DMS53 treated with DMSO at 0.1 percent for 48 hours (cell line): ENCODE data around the gene ASPSCR1.
"Not testable (repeated sequence)": the region's sequence is repeated elsewhere in the genome, so short reads cannot be mapped to it uniquely, and the experiment has no call there.

ENCODE experiments used
- DNase-seq: peaks from one replicate; lab custom pipeline; 2025; ENCODE audit not compliant: unreplicated experiment; lab: John Stamatoyannopoulos, UW

ASPSCR1 gene

DNA sequence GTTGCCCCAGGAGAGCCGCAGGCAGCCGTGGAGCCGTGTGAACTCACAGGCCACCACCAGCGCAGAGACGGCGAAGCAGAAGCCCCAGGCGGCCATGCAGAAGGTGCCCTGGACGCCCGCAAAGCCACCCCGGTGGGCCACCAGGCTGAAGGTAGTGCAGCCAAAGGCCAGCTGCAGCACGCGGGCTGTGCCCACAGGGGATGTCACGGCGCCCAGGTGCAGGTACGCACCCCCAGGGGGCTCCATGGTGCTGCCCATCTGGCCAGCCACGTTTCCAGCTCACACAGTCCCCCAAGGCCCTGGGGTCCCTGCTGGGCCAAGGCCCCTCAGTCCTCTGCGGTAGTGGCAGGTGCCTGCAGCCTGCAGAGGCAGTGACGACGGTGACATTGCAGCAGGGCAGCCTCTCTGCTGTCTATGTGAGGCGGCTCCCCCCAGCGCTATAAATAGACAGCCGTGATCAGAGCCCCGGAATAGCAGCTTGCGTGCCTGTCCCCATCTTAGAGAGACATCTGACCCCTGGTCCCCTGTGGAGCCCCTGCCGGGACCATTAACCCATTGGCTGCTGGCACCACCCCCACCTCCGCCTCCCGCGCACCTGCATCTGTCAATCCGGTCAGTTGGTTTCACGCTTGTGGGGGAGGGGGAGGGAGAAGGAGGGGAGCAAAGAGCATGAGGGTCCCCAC is 35.8 kb upstream of the ASPSCR1 start:
- no peak for DNase-seq

DNA sequence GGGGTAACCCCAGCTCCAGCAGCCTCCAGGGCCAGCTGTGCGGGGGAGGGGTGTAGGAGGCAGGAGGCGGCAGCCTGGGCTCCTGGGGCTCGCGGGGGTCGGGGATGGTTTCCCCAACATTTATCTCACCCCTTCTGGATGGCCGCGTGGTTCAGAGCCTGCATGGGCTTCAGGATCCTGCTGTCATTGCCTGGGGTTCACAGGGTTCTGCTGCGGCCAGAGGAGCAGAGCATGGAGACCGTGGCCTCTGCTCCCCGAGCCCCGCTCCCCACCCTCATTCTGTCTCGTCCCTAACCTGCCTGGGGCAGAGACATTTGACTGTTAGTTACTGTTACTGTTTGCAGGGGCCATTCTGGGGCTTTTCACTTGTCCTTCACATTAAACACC is 35.3 kb upstream of the ASPSCR1 start:
- DNase-seq = no peak

- no peak for DNase-seq
These were observed 32.6 kb upstream of the ASPSCR1 start for GRCh38 chr17:81944858-81945257.

GRCh38 chr17:81947189-81947588 is 30.2 kb upstream of the ASPSCR1 start, which contains the start of gene MYADML2:
MYADML2 (minus strand) TSS chr17:81947233; CDS start chr17:81941741, 5,492 bp downstream.
- no peak for DNase-seq

GRCh38 chr17:81948635-81949378 is 28.6 kb upstream of the ASPSCR1 start:
- no peak for DNase-seq

GRCh38 chr17:81950501-81950900 is 26.9 kb upstream of the ASPSCR1 start:
- DNase-seq = no peak

GRCh38 chr17:81951785-81952684 is 25.4 kb upstream of the ASPSCR1 start:
- DNase-seq = no peak

DNA sequence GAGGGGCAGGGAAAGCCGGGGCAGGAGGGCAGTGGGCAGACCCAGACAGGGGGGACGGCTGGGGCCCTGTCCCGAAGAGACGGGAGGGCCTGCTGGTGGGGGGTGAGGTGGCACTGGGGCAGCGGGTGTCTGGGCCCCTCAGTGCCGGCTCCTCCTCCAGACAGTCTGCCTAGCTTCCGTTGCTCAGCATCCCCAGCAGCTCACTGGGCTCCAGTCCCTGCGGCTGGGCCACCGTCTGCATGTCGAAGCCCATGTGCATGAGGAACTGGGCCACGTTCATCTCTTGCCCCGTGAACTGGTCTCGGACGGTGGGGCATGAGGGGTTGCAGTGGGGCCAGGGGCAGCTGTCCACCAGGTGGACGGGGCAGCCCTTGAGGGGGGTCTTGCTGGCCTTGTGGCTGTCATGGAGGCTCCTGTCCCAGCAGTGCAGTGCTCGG is 24.6 kb upstream of the ASPSCR1 start:
- DNase-seq = no peak

GRCh38 chr17:81953443-81953842 is 24.0 kb upstream of the ASPSCR1 start:
- DNase-seq = not testable (repeated sequence)

DNA sequence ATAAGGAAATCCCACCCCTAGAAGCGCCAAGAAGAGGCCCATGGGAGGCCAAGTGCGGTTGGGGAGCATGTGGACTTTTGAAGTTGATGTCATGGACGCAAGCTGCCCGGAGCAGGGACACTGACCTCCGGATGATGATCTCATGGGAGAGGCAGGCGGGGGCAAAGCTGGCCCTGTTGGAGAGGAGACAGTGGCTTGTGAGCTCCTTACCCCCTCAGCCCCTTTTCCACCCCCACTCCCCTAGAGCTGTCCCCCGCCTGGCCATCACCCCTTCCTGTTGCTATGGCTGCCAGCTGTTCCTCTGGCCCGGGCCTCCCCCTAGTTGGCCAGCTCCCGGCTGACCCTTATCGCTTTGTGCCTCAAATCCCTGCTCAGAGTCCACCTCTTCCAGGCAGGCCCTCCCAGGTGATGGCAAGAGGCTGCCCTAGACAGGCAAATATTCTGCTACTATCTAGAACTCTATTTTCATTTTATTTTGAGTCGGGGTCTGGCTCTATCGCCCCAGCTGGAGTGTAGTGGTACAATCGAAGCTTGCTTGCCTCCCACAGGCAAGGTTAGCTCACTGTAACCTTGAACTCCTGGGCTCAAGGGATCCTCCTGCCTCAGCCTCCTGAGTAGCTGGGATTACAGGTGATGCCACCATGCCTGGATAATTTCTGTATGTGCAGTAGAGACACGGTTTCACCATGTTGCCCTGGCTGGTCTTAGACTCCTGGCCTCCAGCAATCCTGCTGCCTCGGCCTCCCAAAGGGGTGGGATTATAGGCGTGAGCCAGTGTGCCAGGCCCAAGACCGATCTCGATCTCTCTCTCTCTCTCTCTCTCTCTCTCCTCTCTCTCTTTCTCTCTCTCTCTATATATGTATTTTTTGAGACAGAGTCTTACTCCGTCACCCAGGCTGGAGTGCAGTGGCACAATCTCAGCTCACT is 23.0 kb upstream of the ASPSCR1 start:
- DNase-seq = no peak

DNA sequence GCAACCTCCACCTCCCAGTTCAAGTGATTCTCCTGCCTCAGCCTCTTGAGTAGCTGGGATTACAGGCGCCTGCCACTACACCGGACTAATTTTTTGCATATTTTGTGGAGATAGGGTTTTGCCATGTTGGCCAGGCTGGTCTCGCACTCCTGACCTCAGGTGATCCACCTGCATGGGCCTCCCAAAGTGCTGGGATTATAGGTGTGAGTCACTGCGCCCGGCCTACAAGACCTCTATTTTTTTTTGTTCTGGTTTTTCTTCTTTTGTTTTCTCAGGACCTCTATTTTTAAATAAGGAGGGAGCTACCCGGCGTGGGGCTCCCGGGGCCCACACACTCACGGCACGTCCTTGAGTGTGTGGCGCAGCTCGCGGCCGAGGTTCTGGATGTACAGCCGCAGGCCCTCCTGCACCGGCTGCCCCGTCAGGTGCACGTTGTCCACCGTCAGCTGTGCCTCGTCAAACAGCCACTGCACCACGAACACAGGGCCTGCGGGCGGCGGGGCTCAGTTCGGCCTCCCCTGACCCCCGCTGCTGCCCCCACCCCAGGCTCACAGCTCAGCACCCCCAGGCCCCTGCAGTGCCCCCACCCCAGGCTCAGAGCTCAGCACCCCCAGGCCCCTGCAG is 22.3 kb upstream of the ASPSCR1 start:
- DNase-seq = no peak

GRCh38 chr17:81955756-81956544 is 21.5 kb upstream of the ASPSCR1 start:
- DNase-seq = no peak

DNA sequence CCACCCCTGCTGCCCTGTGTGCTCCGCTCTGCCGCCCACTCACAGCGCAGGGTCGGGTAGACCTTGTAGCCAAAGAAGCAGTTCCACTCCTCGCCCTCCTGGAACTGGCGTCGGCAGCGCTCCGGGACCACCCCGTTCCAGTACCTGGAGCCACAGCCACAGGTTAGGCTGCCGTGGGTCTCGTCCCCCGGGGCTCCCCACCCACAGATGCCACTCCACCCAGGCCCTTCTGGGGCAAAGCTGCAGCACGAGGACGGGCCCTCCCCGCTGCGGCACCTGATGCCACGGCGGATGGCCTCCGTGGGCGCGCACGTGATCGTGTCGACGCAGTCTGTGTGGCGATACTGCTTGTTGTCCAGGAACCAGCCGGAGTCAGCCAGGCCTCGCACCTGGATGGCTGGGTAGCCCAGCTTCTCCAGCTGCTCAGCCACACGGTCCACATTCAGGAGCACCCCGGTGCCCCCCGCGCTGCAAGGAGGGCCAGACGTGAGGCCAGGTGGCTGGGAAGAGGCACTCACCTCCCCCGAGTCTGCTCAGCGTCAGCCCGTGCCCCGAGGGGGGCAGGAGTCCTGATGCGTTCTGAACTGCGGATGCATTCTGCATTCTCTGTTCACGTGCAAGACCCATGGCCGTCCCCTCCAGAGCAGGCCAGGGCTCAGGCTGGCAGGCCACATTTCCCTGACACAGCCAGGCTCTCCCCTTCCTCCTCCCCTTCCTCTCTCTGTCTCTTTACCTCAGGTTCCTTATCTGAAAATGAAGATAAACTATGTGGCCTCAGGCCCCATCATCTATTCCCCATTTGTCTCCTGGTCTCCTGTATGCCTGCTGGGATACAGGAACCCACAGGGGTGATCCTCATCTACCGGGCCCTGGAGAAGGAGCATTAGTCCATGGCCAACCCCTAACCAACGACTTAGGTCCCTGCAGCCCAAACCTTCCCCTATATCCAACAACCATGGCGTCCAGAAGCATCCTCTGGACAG is 20.5 kb upstream of the ASPSCR1 start:
- DNase-seq = no peak

DNA sequence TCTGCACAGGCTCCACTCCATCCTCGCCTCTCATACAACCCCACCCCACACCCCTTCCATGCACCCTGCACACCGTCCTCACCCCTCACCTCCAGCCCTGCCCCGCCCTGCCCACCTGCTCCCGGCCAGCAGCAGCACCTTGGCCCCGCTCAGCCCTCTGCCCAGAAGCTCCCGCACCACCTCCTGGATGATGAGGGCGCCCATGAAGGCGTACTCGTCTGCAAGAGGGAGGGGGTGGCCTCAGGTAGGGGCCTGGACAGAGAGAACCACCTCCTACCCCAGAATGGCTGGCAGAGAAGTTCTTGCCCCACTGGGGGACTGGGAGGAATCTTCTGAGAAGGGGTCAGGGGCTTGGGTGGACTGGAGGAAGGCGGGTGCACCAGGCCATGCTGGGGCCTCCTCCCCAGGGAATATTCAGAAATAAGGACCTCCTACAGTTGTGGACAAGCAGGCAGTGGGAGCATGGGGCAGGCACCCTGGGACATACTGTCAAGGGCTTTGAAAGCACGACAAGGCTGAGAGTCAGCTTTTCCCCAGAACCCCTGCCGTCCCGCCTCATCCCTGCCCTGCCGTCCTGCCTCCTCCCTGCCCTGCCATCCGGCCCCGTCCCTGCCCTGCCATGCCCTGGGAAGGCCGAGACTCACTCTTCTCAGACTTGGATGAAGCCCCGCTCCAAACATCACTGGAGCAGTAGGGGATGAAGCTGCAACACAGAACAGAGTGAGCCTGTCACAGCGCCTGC is 19.6 kb upstream of the ASPSCR1 start:
- no peak for DNase-seq

- no peak for DNase-seq
These were observed 18.6 kb upstream of the ASPSCR1 start for GRCh38 chr17:81958633-81959342.

GRCh38 chr17:81959362-81960129 is 17.9 kb upstream of the ASPSCR1 start:
- DNase-seq = peak; percentile 26
